HCT116 (cell line): ENCODE measurements around the gene PNMT.

ENCODE experiments used
- CTCF ChIP-seq, 3 experiments: fragments of 200-600 bp in 1 of 3; sonication (generic) in 1 of 3; IDR thresholded peaks in 2 of 3; conservative IDR thresholded peaks in 1 of 3; 2 replicates each; pipeline ENCODE4 v1.5.1; 2012 to 2017; ENCODE audit warnings: low read depth in 2 of 3, low read length in 2 of 3, antibody characterized with exemption in 1 of 3, borderline replicate concordance in 1 of 3, control low read depth in 1 of 3, mild to moderate bottlenecking in 1 of 3, mixed read lengths in 1 of 3, mixed run types in 1 of 3, moderate library complexity in 1 of 3; ENCODE audit not compliant: insufficient read depth in 1 of 3
- POLR2A ChIP-seq: IDR thresholded peaks from 2 replicates; pipeline ENCODE4 v1.7.0; 2011; ENCODE audit warnings: borderline replicate concordance; ENCODE audit not compliant: insufficient read depth, insufficient read length; ENCODE audit errors: extremely low read depth
- POLR2AphosphoS5 ChIP-seq: IDR thresholded peaks from 2 replicates; pipeline ENCODE4 v1.6.1; 2011; ENCODE audit warnings: mild to moderate bottlenecking, low read depth, low read length, moderate library complexity
- RAD21 ChIP-seq: IDR thresholded peaks from 2 replicates; pipeline ENCODE4 v1.6.1; 2012; ENCODE audit warnings: low read depth, mild to moderate bottlenecking
- ZFX ChIP-seq: fragments of 450-650 bp; IDR thresholded peaks from 2 replicates; pipeline ENCODE4 v1.6.1; 2017
- TF ChIP-seq, protein P1 (sequence below): IDR thresholded peaks from 2 replicates; pipeline ENCODE4 v1.6.1; 2012

DNA sequence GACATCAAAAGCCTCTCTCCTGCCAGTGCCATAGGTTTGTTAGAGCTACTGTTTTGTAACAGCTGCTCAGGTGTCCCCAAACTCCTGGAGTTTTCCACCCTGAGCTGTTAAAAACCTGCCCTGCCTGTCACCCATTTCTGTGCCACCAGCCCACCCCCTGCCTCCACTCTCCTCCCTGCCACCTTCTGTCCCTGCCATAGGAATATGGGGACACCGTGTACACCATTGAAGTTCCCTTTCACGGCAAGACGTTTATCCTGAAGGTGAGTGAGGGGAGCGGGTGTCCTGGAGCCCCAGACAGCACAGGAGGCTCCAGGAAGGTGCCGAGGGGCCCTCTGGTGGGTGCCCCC is 8.3 kb upstream of the PNMT start:
- TF ChIP-seq POLR2AphosphoS5 (no peak), CTCF (IDR thresholded peaks at IDR 0.05 in 2 of 3, conservative IDR thresholded peaks at IDR 0.05 in 1 of 3; ENCODE audit: borderline replicate concordance in 1 of 3, insufficient read depth in 1 of 3, low read depth in 2 of 3, low read length in 2 of 3) (no peak), ZFX (no peak), POLR2A (no peak), RAD21 (no peak)
- TF ChIP-seq, protein P1, sequence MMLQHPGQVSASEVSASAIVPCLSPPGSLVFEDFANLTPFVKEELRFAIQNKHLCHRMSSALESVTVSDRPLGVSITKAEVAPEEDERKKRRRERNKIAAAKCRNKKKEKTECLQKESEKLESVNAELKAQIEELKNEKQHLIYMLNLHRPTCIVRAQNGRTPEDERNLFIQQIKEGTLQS: no peak
